Endothelial cell of umbilical vein (primary cell): ENCODE data around the gene PDE6B. TPM values are rescaled to one million over a fixed set of nuclear protein-coding genes. Genes with fewer than 3 reads are reported as not detected.

ENCODE experiments used
- BruUV-seq: library from RNA; stranded (reverse); fragments of 400-500 nt; replicated peaks from 2 replicates; lab custom pipeline; 2021; lab: Mats Ljungman, UMichigan
- CTCF ChIA-PET: fragments of 300-600, 350-600 bp; sonication (Branson Sonifier 250); formaldehyde crosslinking; loops from one replicate; lab custom pipeline; 2021; ENCODE audit warnings: antibody characterized with exemption, inconsistent platforms; lab: Charles Lee
- POLR2A ChIA-PET: fragments of 300-600, 350-600 bp; sonication (Branson Sonifier 250); formaldehyde crosslinking; loops from one replicate; lab custom pipeline; 2021; ENCODE audit warnings: antibody characterized with exemption, inconsistent platforms; lab: Charles Lee
- DNase-seq: peaks from one replicate; pipeline ENCODE4 v3.0.0-alpha.2; 2011; ENCODE audit warnings: low read depth, low spot score
- FAIRE-seq: peaks from 2 replicates; lab custom pipeline; 2011; peaks lifted over from hg19 to GRCh38; lab: Jason Lieb, UNC
- H2AFZ ChIP-seq: 2 replicates; pipeline ENCODE4 v1.6.0; 2012; ENCODE audit warnings: low read depth, low read length, control low read depth, inconsistent platforms
- H3K27ac ChIP-seq: 2 replicates; pipeline ENCODE4 v1.5.1; 2011; ENCODE audit warnings: low read depth, mild to moderate bottlenecking, control low read depth, low read length, moderate library complexity; ENCODE audit not compliant: insufficient read depth
- H3K27me3 ChIP-seq, 2 experiments: 2 replicates each; pipeline versions ENCODE4 v1.6.0 to v1.6.1; 2011; ENCODE audit warnings: low read length in 2 of 2, mixed read lengths in 1 of 2; ENCODE audit not compliant: control insufficient read depth in 2 of 2, insufficient read depth in 2 of 2
- H3K36me3 ChIP-seq, 2 experiments: 2 replicates in 1 of 2; 3 replicates in 1 of 2; pipeline ENCODE4 v1.5.1; 2011; ENCODE audit warnings: low read length in 2 of 2, mild to moderate bottlenecking in 1 of 2, moderate library complexity in 1 of 2; ENCODE audit not compliant: control insufficient read depth in 2 of 2, insufficient read depth in 2 of 2; ENCODE audit errors: extremely low read depth in 1 of 2
- H3K4me1 ChIP-seq: 3 replicates; pipeline ENCODE4 v1.5.1; 2011; ENCODE audit warnings: mild to moderate bottlenecking, low read length; ENCODE audit not compliant: control insufficient read depth, insufficient read depth; ENCODE audit errors: extremely low read depth
- H3K4me2 ChIP-seq: 2 replicates; pipeline ENCODE4 v1.6.1; 2011; ENCODE audit warnings: low read length, control low read depth, mixed read lengths; ENCODE audit not compliant: insufficient read depth
- H3K4me3 ChIP-seq, 3 experiments: fragments of 200-600 bp in 1 of 3; sonication (generic), shearing (Covaris generic) in 1 of 3; replicated peaks in 1 of 3; 2 replicates each; pipeline ENCODE4 v1.5.1; 2011 to 2016; ENCODE audit warnings: control low read depth in 3 of 3, low read length in 3 of 3, mild to moderate bottlenecking in 2 of 3, inconsistent platforms in 1 of 3, low read depth in 1 of 3, moderate library complexity in 1 of 3; ENCODE audit not compliant: insufficient read depth in 1 of 3
- H3K79me2 ChIP-seq: 2 replicates; pipeline ENCODE4 v1.6.0; 2012; ENCODE audit warnings: low read length, inconsistent platforms; ENCODE audit not compliant: control insufficient read depth, insufficient read depth
- H3K9ac ChIP-seq: replicated peaks from 2 replicates; pipeline ENCODE3; 2011; ENCODE audit warnings: low read length, control low read depth; ENCODE audit not compliant: insufficient read depth; ENCODE audit errors: extremely low read depth
- H3K9me1 ChIP-seq: replicated peaks from 3 replicates; pipeline ENCODE4 v1.6.0; 2011; ENCODE audit warnings: mild to moderate bottlenecking, low read length; ENCODE audit not compliant: control insufficient read depth, insufficient read depth; ENCODE audit errors: extremely low read depth
- H3K9me3 ChIP-seq: replicated peaks from 2 replicates; pipeline ENCODE4 v1.5.1; 2012; ENCODE audit warnings: low read length, inconsistent platforms; ENCODE audit not compliant: control insufficient read depth, insufficient read depth
- H4K20me1 ChIP-seq: replicated peaks from 2 replicates; pipeline ENCODE3; 2011; ENCODE audit warnings: mild to moderate bottlenecking, low read length; ENCODE audit not compliant: control insufficient read depth, insufficient read depth; ENCODE audit errors: extremely low read depth
- CTCF ChIP-seq, 2 donors: IDR thresholded peaks; 1 replicate in 1 of 2; 2 replicates in 1 of 2; pipeline ENCODE4 v1.5.1; 2011; ENCODE audit warnings: low read length in 2 of 2, mild to moderate bottlenecking in 2 of 2, moderate library complexity in 2 of 2, control low read depth in 1 of 2, inconsistent platforms in 1 of 2, low read depth in 1 of 2; ENCODE audit not compliant: insufficient read depth in 1 of 2; ENCODE audit errors: extremely low read depth in 1 of 2
- EZH2 ChIP-seq: IDR thresholded peaks from 2 replicates; pipeline ENCODE4 v1.6.1; 2012; ENCODE audit warnings: borderline replicate concordance, low read depth, mild to moderate bottlenecking, moderate library complexity, low read length, inconsistent platforms; ENCODE audit not compliant: severe bottlenecking
- FOS ChIP-seq: IDR thresholded peaks from 2 replicates; pipeline ENCODE4 v1.6.1; 2011; ENCODE audit warnings: mild to moderate bottlenecking, low read length, moderate library complexity, borderline replicate concordance; ENCODE audit not compliant: insufficient read depth
- GATA2 ChIP-seq: IDR thresholded peaks from 2 replicates; pipeline ENCODE4 v1.7.0; 2011; ENCODE audit warnings: low read depth, mild to moderate bottlenecking, moderate library complexity, mixed read lengths, low read length; ENCODE audit not compliant: insufficient read length, insufficient read depth
- JUN ChIP-seq: IDR thresholded peaks from 2 replicates; pipeline ENCODE4 v1.6.1; 2011; ENCODE audit warnings: borderline replicate concordance, low read depth; ENCODE audit not compliant: insufficient read length, insufficient read depth
- MAX ChIP-seq: IDR thresholded peaks from 2 replicates; pipeline ENCODE4 v1.6.1; 2011; ENCODE audit not compliant: insufficient read depth, insufficient read length
- MYC ChIP-seq: IDR thresholded peaks from one replicate; pipeline ENCODE4 v1.6.1; 2011; ENCODE audit warnings: mild to moderate bottlenecking, low read depth, low read length
- POLR2A ChIP-seq: IDR thresholded peaks from 2 replicates; pipeline ENCODE4 v1.6.1; 2012; ENCODE audit warnings: low read depth, mild to moderate bottlenecking, control low read depth, low read length
- POLR2AphosphoS5 ChIP-seq: IDR thresholded peaks from 2 replicates; pipeline ENCODE4 v1.6.1; 2012; ENCODE audit warnings: low read depth, mild to moderate bottlenecking, control low read depth, low read length, moderate library complexity; ENCODE audit not compliant: insufficient read depth
- dilution Hi-C: fragments of 300-500 bp; cut with MboI; formaldehyde crosslinking; loops from one replicate; pipeline ENCODE4 v1.15.0; 2019; ENCODE audit warnings: low sequenced_read_pairs; ENCODE audit not compliant: extremely low pct_ligation_motif_present
- intact Hi-C: fragments of 100-400 bp; cut with micrococcal nuclease; formaldehyde crosslinking; loops from one replicate; pipeline ENCODE4 v1.10.0; 2022
- polyA plus RNA-seq, 4 experiments: library from polyadenylated mRNA; depleted of rRNA in 3 of 4; stranded (reverse) in 3 of 4; unstranded in 1 of 4; fragments of >200 nt; gene quantifications; 2 replicates each; pipeline versions ENCODE4 v1.2.1 to v1.2.3, GENCODE V29; 2011 to 2012; ENCODE audit warnings: missing spikeins in 1 of 4
- total RNA-seq: library from RNA; stranded (reverse); gene quantifications from 2 replicates; pipeline ENCODE4 v1.2.3, GENCODE V29; 2021

The PDE6B gene
- total and polyA plus RNA-seq, 2 donors (not counting 3 experiments of a cell fraction or from before 2014, with no cell fraction given), result 0.77 to 1.8 TPM

- Histone ChIP-seq H3K4me1 (no peaks in the 10 kb centered on the region), H3K9me3 (no peaks in the 10 kb centered on the region), H3K27me3 (no peaks in the 10 kb centered on the region), H3K9me1 (no peaks in the 10 kb centered on the region), H3K27ac (no peak overlapping the region), H3K79me2 (no peaks in the 10 kb centered on the region), H4K20me1 (no peaks in the 10 kb centered on the region), H3K4me2 (no peak overlapping the region), H3K4me3 (no peak overlapping the region), H2AFZ (no peak overlapping the region), H3K36me3 (no peaks in the 10 kb centered on the region), H3K9ac (no peak overlapping the region)
- TF ChIP-seq JUN, result no peak
- no peak for TF ChIP-seq MAX
- no peak for TF ChIP-seq POLR2AphosphoS5
- no peak for TF ChIP-seq EZH2
- no peak for TF ChIP-seq MYC
- TF ChIP-seq CTCF (IDR thresholded peaks at IDR 0.05; ENCODE audit: extremely low read depth in 1 of 2, insufficient read depth in 1 of 2, low read depth in 1 of 2, low read length in 2 of 2), result no peak
- no peak for TF ChIP-seq POLR2A
- no peak for TF ChIP-seq FOS
- no peak for TF ChIP-seq GATA2
- intact Hi-C loops (no loop called here), dilution Hi-C loops (no loop called here)
- no peak for FAIRE-seq
- ChIA-PET CTCF (no interaction called here), POLR2A (no interaction called here)
- DNase-seq, result no peak
- no TSS peak for BruUV-seq
Measured at GRCh38 chr4:612052-612748, 13.2 kb upstream of the PDE6B start.
